NCI-H1417 (cell line): ENCODE measurements around the gene WHAMM.
"Not testable (repeated sequence)": the region's sequence is repeated elsewhere in the genome, so short reads cannot be mapped to it uniquely, and the experiment has no call there.

ENCODE experiments used
- DNase-seq, 3 experiments: peaks; one replicate each; lab custom pipeline; 2025; lab: John Stamatoyannopoulos, UW

WHAMM gene

DNA sequence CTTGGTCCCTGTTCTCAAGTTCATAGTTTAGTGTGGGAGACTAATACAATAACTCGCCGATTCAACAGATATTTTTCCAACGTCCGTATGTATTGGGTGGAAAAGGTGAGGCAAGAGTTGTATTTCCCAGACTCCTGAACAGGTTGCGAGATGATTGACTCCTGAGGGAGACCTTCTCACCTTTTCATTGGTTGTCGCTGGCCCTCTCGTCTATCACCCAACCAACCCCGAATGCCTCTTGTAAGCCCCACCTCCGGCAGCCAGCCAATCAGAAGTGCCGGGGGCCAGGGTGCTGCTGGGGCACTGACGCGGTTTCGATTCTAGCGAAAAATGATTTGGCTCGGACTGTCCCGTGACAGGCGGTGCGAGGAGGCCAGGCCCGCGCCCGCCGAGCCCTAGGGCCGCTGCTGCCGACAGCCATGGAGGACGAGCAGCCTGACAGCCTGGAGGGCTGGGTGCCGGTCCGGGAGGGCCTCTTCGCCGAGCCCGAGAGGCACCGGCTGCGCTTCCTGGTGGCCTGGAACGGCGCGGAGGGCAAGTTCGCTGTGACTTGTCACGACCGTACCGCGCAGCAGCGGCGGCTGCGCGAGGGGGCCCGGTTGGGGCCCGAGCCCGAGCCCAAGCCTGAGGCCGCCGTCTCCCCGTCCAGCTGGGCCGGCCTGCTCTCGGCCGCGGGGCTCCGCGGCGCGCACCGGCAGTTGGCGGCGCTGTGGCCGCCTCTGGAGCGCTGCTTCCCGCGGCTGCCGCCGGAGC, at the start of gene WHAMM:
Gene WHAMM, plus strand, starts transcription at position 321 of the 753 bp plus-strand sequence. Its CDS starts 99 bp downstream, at position 420.
- peak; percentile 93 to 99 (median 97) for DNase-seq

DNA sequence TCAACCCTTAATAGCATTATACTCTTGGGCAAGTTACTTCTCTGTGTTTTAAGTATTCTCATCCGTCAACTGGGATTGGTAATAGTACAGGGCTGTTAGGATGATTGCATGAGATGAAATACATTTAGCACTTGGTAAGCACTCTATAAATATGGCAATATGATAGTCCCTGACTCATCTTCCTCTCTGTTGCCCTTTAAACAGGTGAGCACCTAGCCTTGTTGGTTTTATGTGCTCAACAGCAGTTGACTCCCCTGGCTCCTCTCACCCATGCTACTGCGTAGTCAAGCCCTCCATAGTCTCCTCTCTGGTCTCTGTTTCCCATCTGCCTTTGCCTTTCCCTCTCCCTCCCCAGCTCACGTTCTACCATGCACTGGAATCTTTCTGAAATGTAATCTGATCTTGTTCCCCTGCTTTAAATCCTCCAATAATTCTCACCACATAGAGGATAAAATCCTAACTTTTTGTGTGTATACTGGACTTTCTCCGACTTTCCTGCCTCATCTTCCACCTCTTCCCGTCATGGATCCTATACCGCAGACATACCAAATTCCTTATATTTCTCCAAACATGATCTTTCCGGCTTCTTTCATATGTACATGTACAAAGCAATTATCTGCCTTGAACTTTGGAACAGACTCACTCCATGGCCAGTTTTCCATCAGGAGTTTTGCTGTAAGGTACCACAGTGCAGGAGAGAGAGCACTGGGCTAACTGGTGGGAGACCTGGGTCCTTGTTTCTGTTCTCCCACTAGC, 45.9 kb upstream of the WHAMM start:
- no peak for DNase-seq

- DNase-seq: no peak
Observed at GRCh38 chr15:82764117-82764490, 45.3 kb upstream of the WHAMM start.

- no peak for DNase-seq
Observed at GRCh38 chr15:82764740-82765139, 44.7 kb upstream of the WHAMM start.

DNA sequence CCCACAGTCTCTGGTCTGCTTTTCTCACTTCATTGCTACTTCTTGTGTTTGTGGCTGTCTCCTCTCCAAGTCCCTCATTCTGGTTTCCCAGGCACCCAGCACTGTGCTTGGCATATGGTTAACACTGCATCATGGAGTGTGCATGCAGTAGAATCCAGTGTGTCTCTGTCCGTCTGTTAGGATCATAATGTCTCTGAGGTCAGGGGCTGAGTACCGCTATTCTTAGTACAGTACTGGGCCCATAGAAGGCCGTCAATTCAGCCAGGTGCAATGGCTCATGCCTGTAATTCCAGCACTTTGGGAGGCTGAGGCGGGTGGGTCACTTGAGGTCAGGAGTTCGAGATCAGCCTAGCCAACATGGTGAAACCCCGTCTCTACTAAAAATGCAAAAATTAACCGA, 43.2 kb upstream of the WHAMM start:
- not testable (repeated sequence) for DNase-seq

- DNase-seq: no peak
Observed at GRCh38 chr15:82767163-82767829, 42.1 kb upstream of the WHAMM start.

- DNase-seq: no peak
Observed at GRCh38 chr15:82768414-82769054, 40.9 kb upstream of the WHAMM start.

DNA sequence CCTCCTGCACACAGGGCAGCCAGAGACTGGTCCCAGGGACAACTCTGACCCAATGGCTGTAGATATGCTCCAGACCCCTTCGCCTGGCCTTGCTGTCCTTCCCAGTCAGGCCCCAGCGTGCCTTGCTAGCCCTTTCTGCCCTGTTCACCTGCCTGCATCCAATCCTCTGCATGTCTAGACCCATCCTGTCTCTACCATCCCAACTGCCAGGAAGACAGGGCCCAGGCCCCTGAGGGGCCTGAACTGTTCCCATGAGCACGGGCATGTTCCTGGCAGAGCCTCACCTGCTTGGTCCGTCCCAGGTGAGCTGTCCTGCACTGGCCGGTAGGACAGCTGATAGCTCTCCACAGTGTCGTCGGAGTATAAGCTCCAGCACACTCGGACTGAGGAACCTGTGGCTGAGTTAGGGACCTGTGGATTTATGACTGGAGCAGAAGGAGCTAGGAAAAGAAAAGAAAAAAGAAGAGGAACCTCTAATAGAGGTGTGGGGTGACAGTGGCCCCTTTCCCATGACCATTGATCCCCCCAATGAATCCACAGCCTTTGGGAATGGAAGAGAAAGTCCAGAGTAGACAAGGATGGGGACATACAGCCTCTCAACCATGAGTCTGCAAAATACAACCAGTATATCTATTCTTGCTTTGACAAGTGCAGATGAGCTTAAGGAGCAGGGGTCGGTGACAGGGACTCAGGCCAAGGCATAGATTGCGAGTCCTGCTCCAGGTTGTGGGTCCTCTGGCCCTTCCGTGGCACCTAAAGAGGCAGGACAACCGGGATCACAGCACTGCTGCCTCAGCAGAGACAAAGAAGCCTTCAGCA, 37.4 kb upstream of the WHAMM start:
- no peak for DNase-seq

GRCh38 chr15:82774496-82774895, 34.9 kb upstream of the WHAMM start:
- DNase-seq: no peak

GRCh38 chr15:82778755-82779154, 30.7 kb upstream of the WHAMM start:
- no peak for DNase-seq

DNA sequence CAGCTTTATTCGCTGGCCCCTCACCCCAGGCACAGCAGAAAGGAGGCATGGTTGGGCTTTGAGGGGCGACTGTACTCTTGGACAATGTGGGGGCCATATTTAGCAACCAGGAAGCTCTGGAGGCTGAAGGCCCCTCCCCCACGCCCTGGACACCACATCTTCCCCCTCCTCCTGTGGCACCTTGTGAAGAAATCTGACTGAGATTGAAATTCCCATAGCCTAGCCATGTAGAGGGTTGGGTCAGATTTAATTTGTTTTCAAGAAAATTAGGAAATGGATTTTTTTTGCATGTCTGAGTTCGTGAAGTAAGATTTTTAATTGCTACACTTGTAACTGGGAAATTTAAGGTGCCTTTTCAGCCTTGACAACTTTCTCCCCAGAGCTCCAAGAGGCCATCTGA, 28.1 kb upstream of the WHAMM start:
- DNase-seq: no peak

GRCh38 chr15:82788496-82788895, 20.9 kb upstream of the WHAMM start:
- DNase-seq: no peak

DNA sequence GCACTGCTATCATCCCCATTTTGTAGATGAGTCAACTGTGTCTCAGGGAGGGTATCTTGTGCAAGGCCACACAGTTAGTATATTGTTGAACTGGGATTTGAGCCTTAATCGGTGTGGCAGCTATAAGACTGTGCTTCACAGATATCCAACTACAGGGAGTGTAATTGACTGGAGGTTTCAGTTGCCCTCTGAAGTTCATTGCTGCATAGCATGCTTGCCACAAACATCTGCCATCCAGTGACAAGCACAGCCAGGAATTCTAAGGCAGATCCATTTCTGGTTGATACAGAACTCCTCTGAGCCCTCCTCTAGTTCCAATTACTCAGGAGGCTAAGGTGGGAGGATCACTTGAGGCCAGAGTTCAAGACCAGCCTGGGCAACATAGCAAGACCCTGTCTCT, 19.9 kb upstream of the WHAMM start:
- no peak for DNase-seq

DNA sequence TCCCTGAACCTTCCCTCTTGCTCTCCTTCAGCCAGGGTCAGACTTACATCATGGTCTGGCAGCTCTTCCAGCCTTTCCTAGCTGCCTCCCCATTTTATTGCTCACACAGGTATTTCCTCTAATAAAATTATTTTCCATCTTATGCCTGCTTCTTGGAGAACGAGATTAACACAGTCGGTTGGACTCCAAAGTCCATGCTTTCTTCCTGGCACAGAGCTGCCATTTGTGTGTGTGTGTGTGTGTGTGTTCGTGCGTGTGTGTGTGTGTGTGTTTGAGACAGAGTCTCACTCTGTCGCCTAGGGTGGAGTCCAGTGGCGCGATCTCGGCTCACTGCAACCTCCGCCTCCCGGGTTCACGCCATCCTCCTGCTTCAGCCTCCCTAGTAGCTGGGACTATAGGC, 19.1 kb upstream of the WHAMM start:
- no peak for DNase-seq

GRCh38 chr15:82792068-82792467, 17.4 kb upstream of the WHAMM start:
- DNase-seq: no peak

GRCh38 chr15:82793737-82794136, 15.7 kb upstream of the WHAMM start:
- DNase-seq: no peak

- DNase-seq: no peak
Observed at GRCh38 chr15:82798104-82798503, 11.3 kb upstream of the WHAMM start.

GRCh38 chr15:82798531-82799166, 10.8 kb upstream of the WHAMM start:
- no peak for DNase-seq

GRCh38 chr15:82799183-82799841, 10.1 kb upstream of the WHAMM start:
- no peak for DNase-seq

- DNase-seq: no peak
Observed at GRCh38 chr15:82802497-82802896, 6.9 kb upstream of the WHAMM start.
